ENCODE results near the gene ACOT2.
"Not testable (repeated sequence)": the region's sequence is repeated elsewhere in the genome, so short reads cannot be mapped to it uniquely, and the experiment has no call there.

ACOT2 gene

GRCh38 chr14:73569185-73569958 lies at the start of gene ACOT2:
ACOT2 (plus strand) TSS chr14:73569213; CDS start chr14:73569241, 28 bp downstream.
- DNase-seq (ENCODE audit: low spot score) = peak; percentile 85
- H3K27me3 Mint-ChIP-seq (ENCODE audit: low read depth); H3K9me3 Mint-ChIP-seq: not testable (repeated sequence)
- Mint-ChIP-seq H3K4me3 (peak within 1 kb of the TSS; percentile 93), H3K27ac (peak within 1 kb of the TSS; percentile 98), H3K4me1 (ENCODE audit: low read depth) (peaks cover 26% of the 10 kb centered on the region), H3K36me3 (ENCODE audit: low read depth) (peaks cover 28% of the 10 kb centered on the region)

- H3K36me3 Mint-ChIP-seq (ENCODE audit: low read depth) = no peaks in the 10 kb centered on the region
- no peaks in the 10 kb centered on the region for H3K27me3 Mint-ChIP-seq (ENCODE audit: low read depth)
- no peak overlapping the region for H3K27ac Mint-ChIP-seq
These were observed 47.8 kb upstream of the ACOT2 start for GRCh38 chr14:73521229-73521628.

GRCh38 chr14:73524493-73524892 lies 44.5 kb upstream of the ACOT2 start:
- Mint-ChIP-seq H3K4me3 (no peak overlapping the region), H3K27me3 (ENCODE audit: low read depth) (peaks cover 4% of the 10 kb centered on the region), H3K9me3 (no peaks in the 10 kb centered on the region), H3K36me3 (ENCODE audit: low read depth) (no peaks in the 10 kb centered on the region), H3K27ac (no peak overlapping the region), H3K4me1 (ENCODE audit: low read depth) (no peaks in the 10 kb centered on the region)
- no peak for DNase-seq (ENCODE audit: low spot score)

More at GRCh38 chr14:73521229-73521628, 47.8 kb upstream of the ACOT2 start:
- DNase-seq (ENCODE audit: low spot score) = no peak
- H3K4me3 Mint-ChIP-seq = no peak overlapping the region
- H3K9me3 Mint-ChIP-seq = no peaks in the 10 kb centered on the region
- no peaks in the 10 kb centered on the region for H3K4me1 Mint-ChIP-seq (ENCODE audit: low read depth)

- no peaks in the 10 kb centered on the region for H3K36me3 Mint-ChIP-seq (ENCODE audit: low read depth)
- DNase-seq (ENCODE audit: low spot score) = no peak
- peaks cover 4% of the 10 kb centered on the region for H3K27me3 Mint-ChIP-seq (ENCODE audit: low read depth)
- no peaks in the 10 kb centered on the region for H3K4me1 Mint-ChIP-seq (ENCODE audit: low read depth)
- no peaks in the 10 kb centered on the region for H3K9me3 Mint-ChIP-seq
- no peak overlapping the region for H3K27ac Mint-ChIP-seq
- H3K4me3 Mint-ChIP-seq = no peak overlapping the region
These were observed 42.7 kb upstream of the ACOT2 start for GRCh38 chr14:73526036-73526984.

GRCh38 chr14:73529356-73529755 lies 39.7 kb upstream of the ACOT2 start:
- H3K27ac Mint-ChIP-seq; H3K9me3 Mint-ChIP-seq; H3K4me1 Mint-ChIP-seq (ENCODE audit: low read depth); H3K36me3 Mint-ChIP-seq (ENCODE audit: low read depth); H3K27me3 Mint-ChIP-seq (ENCODE audit: low read depth); H3K4me3 Mint-ChIP-seq; DNase-seq (ENCODE audit: low spot score): not testable (repeated sequence)

GRCh38 chr14:73531971-73532370 lies 37.0 kb upstream of the ACOT2 start:
- not testable (repeated sequence) for H3K4me1 Mint-ChIP-seq (ENCODE audit: low read depth)

GRCh38 chr14:73537244-73538045 lies 31.6 kb upstream of the ACOT2 start:
- not testable (repeated sequence) for DNase-seq (ENCODE audit: low spot score); H3K27ac Mint-ChIP-seq; H3K36me3 Mint-ChIP-seq (ENCODE audit: low read depth); H3K4me1 Mint-ChIP-seq (ENCODE audit: low read depth); H3K9me3 Mint-ChIP-seq; H3K27me3 Mint-ChIP-seq (ENCODE audit: low read depth)
- peak overlapping the region; percentile 49 for H3K4me3 Mint-ChIP-seq

More at GRCh38 chr14:73531971-73532370, 37.0 kb upstream of the ACOT2 start:
- not testable (repeated sequence) for H3K36me3 Mint-ChIP-seq (ENCODE audit: low read depth); H3K27ac Mint-ChIP-seq; H3K27me3 Mint-ChIP-seq (ENCODE audit: low read depth); H3K9me3 Mint-ChIP-seq; DNase-seq (ENCODE audit: low spot score); H3K4me3 Mint-ChIP-seq

GRCh38 chr14:73539017-73539416 lies 30.0 kb upstream of the ACOT2 start:
- peak; percentile 24 for DNase-seq (ENCODE audit: low spot score)

GRCh38 chr14:73542961-73543360 lies 26.1 kb upstream of the ACOT2 start:
- not testable (repeated sequence) for H3K4me3 Mint-ChIP-seq; H3K36me3 Mint-ChIP-seq (ENCODE audit: low read depth); H3K9me3 Mint-ChIP-seq; DNase-seq (ENCODE audit: low spot score); H3K27me3 Mint-ChIP-seq (ENCODE audit: low read depth); H3K27ac Mint-ChIP-seq; H3K4me1 Mint-ChIP-seq (ENCODE audit: low read depth)

More at GRCh38 chr14:73539017-73539416, 30.0 kb upstream of the ACOT2 start:
- not testable (repeated sequence) for H3K4me3 Mint-ChIP-seq; H3K27me3 Mint-ChIP-seq (ENCODE audit: low read depth); H3K9me3 Mint-ChIP-seq; H3K27ac Mint-ChIP-seq; H3K4me1 Mint-ChIP-seq (ENCODE audit: low read depth); H3K36me3 Mint-ChIP-seq (ENCODE audit: low read depth)

- DNase-seq (ENCODE audit: low spot score); H3K4me3 Mint-ChIP-seq; H3K27ac Mint-ChIP-seq; H3K36me3 Mint-ChIP-seq (ENCODE audit: low read depth); H3K9me3 Mint-ChIP-seq; H3K27me3 Mint-ChIP-seq (ENCODE audit: low read depth); H3K4me1 Mint-ChIP-seq (ENCODE audit: low read depth): not testable (repeated sequence)
These were observed 23.7 kb upstream of the ACOT2 start for GRCh38 chr14:73545353-73545752.

- H3K27me3 Mint-ChIP-seq (ENCODE audit: low read depth); DNase-seq (ENCODE audit: low spot score); H3K4me3 Mint-ChIP-seq; H3K36me3 Mint-ChIP-seq (ENCODE audit: low read depth); H3K27ac Mint-ChIP-seq; H3K9me3 Mint-ChIP-seq; H3K4me1 Mint-ChIP-seq (ENCODE audit: low read depth): not testable (repeated sequence)
These were observed 19.9 kb upstream of the ACOT2 start for GRCh38 chr14:73549097-73549496.

- not testable (repeated sequence) for H3K27ac Mint-ChIP-seq; H3K4me3 Mint-ChIP-seq; H3K4me1 Mint-ChIP-seq (ENCODE audit: low read depth); H3K27me3 Mint-ChIP-seq (ENCODE audit: low read depth); H3K36me3 Mint-ChIP-seq (ENCODE audit: low read depth); DNase-seq (ENCODE audit: low spot score); H3K9me3 Mint-ChIP-seq
These were observed 19.0 kb upstream of the ACOT2 start for GRCh38 chr14:73549889-73550524.

- H3K4me1 Mint-ChIP-seq (ENCODE audit: low read depth) = no peaks in the 10 kb centered on the region
- H3K27ac Mint-ChIP-seq = no peak overlapping the region
- no peaks in the 10 kb centered on the region for H3K36me3 Mint-ChIP-seq (ENCODE audit: low read depth)
- no peaks in the 10 kb centered on the region for H3K27me3 Mint-ChIP-seq (ENCODE audit: low read depth)
- no peak overlapping the region for H3K4me3 Mint-ChIP-seq
- H3K9me3 Mint-ChIP-seq = no peaks in the 10 kb centered on the region
- no peak for DNase-seq (ENCODE audit: low spot score)
These were observed 15.2 kb upstream of the ACOT2 start for GRCh38 chr14:73553845-73554244.
